Subcutaneous adipose tissue (tissue), 4 donors: ENCODE results near the gene XYLT1. TPM values are rescaled to one million over a fixed set of nuclear protein-coding genes. Genes with fewer than 3 reads are reported as not detected.

Experiments
- total RNA-seq, 4 donors: library from RNA; depleted of rRNA; stranded (reverse); fragments of >200 nt; gene quantifications; one replicate each; pipeline ENCODE4 v1.1.0, GENCODE V29; 2016
- TF ChIP-seq, protein P1 (sequence below): fragments of 450-650 bp; IDR thresholded peaks from one replicate; pipeline ENCODE4 v1.5.1; 2016; ENCODE audit warnings: low read depth, mild to moderate bottlenecking, control low read depth, antibody characterized with exemption, moderate library complexity

XYLT1 gene
- total RNA-seq, 4 donors from 2014 or later, result 21.7 to 27.5 (median 26.1) TPM

DNA sequence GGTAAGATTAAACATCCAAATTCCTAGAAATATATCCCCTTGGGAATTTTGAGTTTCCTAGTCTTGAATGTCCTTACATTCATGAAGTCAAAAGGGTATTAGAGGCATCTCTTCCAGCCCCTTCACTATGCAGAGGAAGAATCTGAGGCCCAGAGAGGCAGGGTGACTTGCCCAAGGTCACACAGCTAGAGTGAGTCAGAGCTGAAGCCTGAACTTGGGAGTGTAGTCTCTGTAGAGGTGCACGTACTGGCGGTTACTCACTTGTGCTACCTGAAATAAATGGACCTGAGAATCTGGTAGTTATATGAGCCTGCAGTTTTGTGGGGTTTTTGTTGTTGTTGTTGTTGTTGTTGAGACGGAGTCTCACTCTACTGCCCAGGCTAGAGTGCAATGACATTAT lies 164.0 kb downstream of the XYLT1 start:
- TF ChIP-seq, protein P1, sequence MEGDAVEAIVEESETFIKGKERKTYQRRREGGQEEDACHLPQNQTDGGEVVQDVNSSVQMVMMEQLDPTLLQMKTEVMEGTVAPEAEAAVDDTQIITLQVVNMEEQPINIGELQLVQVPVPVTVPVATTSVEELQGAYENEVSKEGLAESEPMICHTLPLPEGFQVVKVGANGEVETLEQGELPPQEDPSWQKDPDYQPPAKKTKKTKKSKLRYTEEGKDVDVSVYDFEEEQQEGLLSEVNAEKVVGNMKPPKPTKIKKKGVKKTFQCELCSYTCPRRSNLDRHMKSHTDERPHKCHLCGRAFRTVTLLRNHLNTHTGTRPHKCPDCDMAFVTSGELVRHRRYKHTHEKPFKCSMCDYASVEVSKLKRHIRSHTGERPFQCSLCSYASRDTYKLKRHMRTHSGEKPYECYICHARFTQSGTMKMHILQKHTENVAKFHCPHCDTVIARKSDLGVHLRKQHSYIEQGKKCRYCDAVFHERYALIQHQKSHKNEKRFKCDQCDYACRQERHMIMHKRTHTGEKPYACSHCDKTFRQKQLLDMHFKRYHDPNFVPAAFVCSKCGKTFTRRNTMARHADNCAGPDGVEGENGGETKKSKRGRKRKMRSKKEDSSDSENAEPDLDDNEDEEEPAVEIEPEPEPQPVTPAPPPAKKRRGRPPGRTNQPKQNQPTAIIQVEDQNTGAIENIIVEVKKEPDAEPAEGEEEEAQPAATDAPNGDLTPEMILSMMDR, result no peak

DNA sequence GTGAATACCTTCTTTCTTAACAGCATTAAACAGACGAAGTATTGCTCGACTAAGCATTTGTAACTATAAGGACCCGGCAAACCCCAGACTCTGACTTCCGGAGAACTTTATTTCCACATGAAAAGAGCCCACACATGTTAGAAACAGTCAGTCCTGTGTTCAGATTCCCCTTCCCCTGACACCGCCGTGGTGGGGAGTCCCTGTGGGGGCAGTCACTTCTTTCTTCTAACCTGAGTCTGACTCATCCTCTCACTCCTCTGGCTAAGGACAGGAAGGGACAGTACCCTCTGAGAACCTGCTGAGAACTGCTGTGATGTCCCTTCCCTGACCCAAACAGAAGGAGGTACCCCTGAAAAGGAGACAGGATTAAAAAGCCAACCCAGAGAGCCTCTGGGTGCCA lies 165.1 kb downstream of the XYLT1 start:
- TF ChIP-seq, protein P1, result no peak

DNA sequence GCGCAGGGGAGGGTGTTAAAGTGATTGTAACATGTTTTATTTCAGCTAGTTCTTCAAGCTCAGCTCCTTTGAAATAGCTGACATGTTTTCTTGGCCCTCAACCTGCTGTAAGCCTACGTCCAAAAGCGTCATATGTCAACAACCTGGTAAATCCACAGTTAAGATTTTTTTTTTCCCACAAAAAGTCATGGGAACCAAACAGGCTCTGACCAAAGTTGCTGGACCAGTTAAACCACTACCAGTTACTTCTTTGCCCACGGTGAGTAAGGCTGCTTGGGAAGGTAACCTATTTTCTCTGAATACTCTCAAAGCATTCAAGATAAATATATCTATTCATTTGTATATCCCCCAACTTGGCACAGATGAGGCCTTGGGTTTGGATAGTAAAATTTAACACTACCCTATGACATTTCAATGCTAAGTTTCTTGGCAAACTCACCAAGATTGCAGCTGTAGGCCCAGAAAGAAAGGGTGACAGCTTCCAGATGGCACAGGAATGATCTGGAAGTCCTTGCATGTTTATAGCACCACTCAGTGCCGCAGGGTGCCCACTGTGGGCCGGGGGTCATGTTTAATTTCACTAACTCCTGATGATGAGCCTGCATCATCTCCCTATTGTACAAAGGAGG lies 166.2 kb downstream of the XYLT1 start:
- TF ChIP-seq, protein P1, result no peak

DNA sequence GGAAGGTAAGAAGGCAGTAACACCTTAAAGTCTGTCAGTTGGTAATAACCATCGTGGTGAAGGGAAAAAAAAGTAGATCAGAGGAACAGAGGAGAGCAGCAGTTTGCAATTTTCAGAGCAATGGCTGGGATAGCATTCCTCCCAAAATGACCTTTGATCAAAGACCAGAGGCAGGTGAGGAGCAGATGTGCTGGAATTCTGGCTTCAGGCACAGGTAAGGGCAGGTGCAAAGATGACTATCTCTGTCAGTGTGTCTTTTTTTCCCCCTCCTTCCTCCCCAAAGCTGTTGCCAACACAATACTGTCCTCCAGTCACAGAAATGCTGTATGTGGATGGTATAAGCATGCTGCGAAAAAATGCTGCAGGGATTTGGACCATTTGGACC lies 166.7 kb downstream of the XYLT1 start:
- TF ChIP-seq, protein P1, result no peak

DNA sequence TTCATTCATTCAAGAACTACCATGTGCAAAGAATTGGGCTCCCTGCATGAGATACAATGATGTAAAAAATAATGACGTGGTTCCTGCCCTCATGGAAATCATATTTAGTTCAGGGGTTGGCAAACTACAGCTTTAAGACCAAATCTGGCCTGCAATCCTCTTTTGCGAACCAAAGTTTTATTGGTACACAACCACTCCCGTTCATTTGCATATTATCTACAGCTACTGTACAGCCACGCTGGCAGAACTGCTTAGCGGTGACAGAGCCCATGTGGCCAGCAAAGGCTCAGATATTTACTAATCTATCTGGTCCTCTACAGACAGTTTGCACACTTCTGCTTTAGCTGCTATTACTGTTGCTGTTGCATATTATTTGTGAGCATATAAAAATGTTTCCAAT lies 167.7 kb downstream of the XYLT1 start:
- TF ChIP-seq, protein P1, result no peak

DNA sequence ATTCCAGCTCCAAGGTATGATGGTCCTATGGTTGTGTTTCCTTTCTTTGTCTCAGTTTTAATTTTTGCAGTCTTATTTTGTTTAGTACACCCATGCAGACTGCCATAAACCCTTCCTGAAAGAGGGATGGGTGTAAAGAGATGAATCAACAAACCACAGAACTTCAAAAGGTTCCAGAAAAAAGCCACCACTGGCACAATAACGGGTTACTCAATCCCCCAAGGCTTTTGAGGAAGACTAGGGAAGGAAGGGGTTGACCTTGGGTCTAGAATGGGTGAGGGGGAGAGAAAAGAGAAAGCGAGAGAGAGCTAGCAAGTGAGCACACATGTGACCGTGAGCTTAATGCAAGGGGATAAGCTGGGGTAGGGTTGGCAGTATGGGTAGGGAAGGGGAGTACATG lies 168.1 kb downstream of the XYLT1 start:
- TF ChIP-seq, protein P1, result no peak

DNA sequence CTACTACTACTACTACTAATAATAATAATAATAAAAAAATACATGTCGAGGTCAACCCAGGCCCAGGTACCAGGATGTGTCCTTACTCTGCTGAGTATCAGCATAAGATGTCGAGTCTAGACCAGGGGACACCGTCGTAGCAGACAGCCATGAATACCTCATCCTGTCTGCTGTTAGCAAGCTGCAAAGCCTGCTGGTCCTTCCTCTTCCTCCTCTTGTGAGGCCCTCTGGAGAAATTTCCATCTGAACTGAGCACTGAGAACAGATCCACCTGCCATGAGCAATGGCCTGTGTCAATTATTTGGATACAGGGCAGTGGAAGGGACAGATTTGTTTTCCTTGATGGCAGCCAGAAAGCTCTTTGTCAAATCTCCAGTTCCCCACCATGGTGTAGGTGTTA lies 168.5 kb downstream of the XYLT1 start:
- TF ChIP-seq, protein P1, result no peak
